Transverse colon (tissue), 4 donors: ENCODE measurements around the gene CDK17.

ENCODE experiments used
- POLR2AphosphoS5 ChIP-seq, 3 donors: sonication (generic); formaldehyde crosslinking; IDR thresholded peaks; one replicate each; pipeline ENCODE4 v1.6.1; 2016; ENCODE audit warnings: antibody characterized with exemption in 3 of 3
- TF ChIP-seq, protein P1 (sequence below), 5 experiments: fragments of 200-600 bp in 3 of 5; fragments of 450-650 bp in 2 of 5; sonication (generic) in 3 of 5; IDR thresholded peaks; 1 replicate in 2 of 5; 2 replicates in 3 of 5; pipeline ENCODE4 v1.5.1; 2016 to 2017; ENCODE audit warnings: antibody characterized with exemption in 5 of 5, inconsistent platforms in 3 of 5, mild to moderate bottlenecking in 2 of 5, moderate library complexity in 1 of 5

DNA sequence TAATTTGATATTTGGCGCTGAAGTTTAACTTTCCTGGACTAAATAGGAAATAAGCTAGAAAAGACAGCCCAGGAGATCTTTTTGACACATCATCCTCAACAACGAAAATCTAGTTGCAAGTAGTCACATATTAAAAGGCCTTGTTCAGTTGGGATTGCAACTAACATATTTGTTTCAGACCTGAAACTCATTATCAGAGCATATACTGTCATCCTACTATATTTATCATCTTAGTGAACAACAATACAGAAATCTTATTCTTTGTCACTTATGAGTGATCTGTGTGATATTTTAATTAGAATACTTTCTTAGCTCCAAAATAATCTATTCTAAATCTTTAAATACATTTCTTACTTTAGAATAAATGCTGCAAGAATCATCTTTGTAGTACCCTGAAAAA, 134.0 kb downstream of the CDK17 start:
- TF ChIP-seq POLR2AphosphoS5 (IDR thresholded peaks at IDR 0.05) = no peak
- TF ChIP-seq, protein P1, sequence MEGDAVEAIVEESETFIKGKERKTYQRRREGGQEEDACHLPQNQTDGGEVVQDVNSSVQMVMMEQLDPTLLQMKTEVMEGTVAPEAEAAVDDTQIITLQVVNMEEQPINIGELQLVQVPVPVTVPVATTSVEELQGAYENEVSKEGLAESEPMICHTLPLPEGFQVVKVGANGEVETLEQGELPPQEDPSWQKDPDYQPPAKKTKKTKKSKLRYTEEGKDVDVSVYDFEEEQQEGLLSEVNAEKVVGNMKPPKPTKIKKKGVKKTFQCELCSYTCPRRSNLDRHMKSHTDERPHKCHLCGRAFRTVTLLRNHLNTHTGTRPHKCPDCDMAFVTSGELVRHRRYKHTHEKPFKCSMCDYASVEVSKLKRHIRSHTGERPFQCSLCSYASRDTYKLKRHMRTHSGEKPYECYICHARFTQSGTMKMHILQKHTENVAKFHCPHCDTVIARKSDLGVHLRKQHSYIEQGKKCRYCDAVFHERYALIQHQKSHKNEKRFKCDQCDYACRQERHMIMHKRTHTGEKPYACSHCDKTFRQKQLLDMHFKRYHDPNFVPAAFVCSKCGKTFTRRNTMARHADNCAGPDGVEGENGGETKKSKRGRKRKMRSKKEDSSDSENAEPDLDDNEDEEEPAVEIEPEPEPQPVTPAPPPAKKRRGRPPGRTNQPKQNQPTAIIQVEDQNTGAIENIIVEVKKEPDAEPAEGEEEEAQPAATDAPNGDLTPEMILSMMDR (IDR thresholded peaks at IDR 0.05) = no peak
